ENCODE results near the gene PHLDA1. TPM values are rescaled to one million over a fixed set of nuclear protein-coding genes. Genes with fewer than 3 reads are reported as not detected.

PHLDA1 gene
- total RNA-seq, 1 experiment from 2014 or later: 101 TPM

GRCh38 chr12:76037130-76038103, 5.8 kb upstream of the PHLDA1 start:
- peak; percentile 78 for DNase-seq (ENCODE audit: low read depth)

GRCh38 chr12:76035045-76035444, 3.5 kb upstream of the PHLDA1 start:
- DNase-seq (ENCODE audit: low read depth): no peak

- peak; percentile 37 for DNase-seq (ENCODE audit: low read depth)
These were observed 1.8 kb upstream of the PHLDA1 start for GRCh38 chr12:76033081-76034011.

GRCh38 chr12:76032043-76032981, 736 bp upstream of the PHLDA1 start:
- DNase-seq (ENCODE audit: low read depth): peak; percentile 73

GRCh38 chr12:76031081-76031413, 529 bp downstream of the PHLDA1 start:
- no peak for DNase-seq (ENCODE audit: low read depth)

- DNase-seq (ENCODE audit: low read depth): peak; percentile 51
These were observed 1.1 kb downstream of the PHLDA1 start for GRCh38 chr12:76030341-76031080.

- peak; percentile 67 for DNase-seq (ENCODE audit: low read depth)
These were observed 1.6 kb downstream of the PHLDA1 start for GRCh38 chr12:76029982-76030340.

- peak; percentile 39 for DNase-seq (ENCODE audit: low read depth)
These were observed 2.9 kb downstream of the PHLDA1 start for GRCh38 chr12:76028571-76029277.

- peak; percentile 79 for DNase-seq (ENCODE audit: low read depth)
These were observed 4.9 kb downstream of the PHLDA1 start for GRCh38 chr12:76026643-76027063.

- peak; percentile 79 for DNase-seq (ENCODE audit: low read depth)
These were observed 5.7 kb downstream of the PHLDA1 start for GRCh38 chr12:76025601-76026575.

GRCh38 chr12:76024942-76025600, 6.5 kb downstream of the PHLDA1 start:
- peak; percentile 88 for DNase-seq (ENCODE audit: low read depth)

GRCh38 chr12:76024102-76024781, 7.3 kb downstream of the PHLDA1 start:
- peak; percentile 40 for DNase-seq (ENCODE audit: low read depth)

GRCh38 chr12:76023069-76023690, 8.4 kb downstream of the PHLDA1 start:
- DNase-seq (ENCODE audit: low read depth): no peak

- no peak for DNase-seq (ENCODE audit: low read depth)
These were observed 9.1 kb downstream of the PHLDA1 start for GRCh38 chr12:76022506-76022905.

GRCh38 chr12:76020731-76021672, 10.6 kb downstream of the PHLDA1 start:
- DNase-seq (ENCODE audit: low read depth): peak; percentile 98

- DNase-seq (ENCODE audit: low read depth): peak; percentile 99
These were observed 11.3 kb downstream of the PHLDA1 start for GRCh38 chr12:76020281-76020680.
